Measurements from ENCODE around the gene RPP21.
A peak's percentile ranks its signal among the peaks of the same experiment; 100 is the strongest.

DNA sequence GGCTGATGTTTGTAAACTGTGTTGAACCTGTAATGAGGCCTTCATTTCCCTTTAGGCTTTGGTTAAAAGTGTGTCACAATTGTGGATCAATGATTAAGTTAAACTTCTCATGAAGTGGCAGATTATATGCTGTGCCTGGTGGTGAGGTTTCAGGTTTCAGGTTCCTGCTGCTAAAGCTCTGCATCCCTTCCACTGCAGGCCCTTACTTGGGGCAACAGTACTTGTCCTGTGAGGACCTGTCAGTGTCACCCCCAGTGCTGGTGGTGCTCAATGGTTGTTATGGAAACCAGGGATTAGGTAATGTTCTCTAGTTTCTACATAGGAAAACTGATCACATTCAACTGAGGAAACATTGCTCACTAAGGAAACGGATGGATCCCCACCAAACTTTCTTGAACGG is 18.5 kb downstream of the RPP21 start:
- no peak for TF ChIP-seq SP2 (tag by site-specific recombination; IDR thresholded peaks at IDR 0.05)
- no peak for TF ChIP-seq ZNF707 (tag by site-specific recombination; IDR thresholded peaks at IDR 0.05)
- TF ChIP-seq ZNF529 (tag by site-specific recombination; IDR thresholded peaks at IDR 0.05; ENCODE audit: insufficient replicate concordance) = no peak
- TF ChIP-seq, protein P1, sequence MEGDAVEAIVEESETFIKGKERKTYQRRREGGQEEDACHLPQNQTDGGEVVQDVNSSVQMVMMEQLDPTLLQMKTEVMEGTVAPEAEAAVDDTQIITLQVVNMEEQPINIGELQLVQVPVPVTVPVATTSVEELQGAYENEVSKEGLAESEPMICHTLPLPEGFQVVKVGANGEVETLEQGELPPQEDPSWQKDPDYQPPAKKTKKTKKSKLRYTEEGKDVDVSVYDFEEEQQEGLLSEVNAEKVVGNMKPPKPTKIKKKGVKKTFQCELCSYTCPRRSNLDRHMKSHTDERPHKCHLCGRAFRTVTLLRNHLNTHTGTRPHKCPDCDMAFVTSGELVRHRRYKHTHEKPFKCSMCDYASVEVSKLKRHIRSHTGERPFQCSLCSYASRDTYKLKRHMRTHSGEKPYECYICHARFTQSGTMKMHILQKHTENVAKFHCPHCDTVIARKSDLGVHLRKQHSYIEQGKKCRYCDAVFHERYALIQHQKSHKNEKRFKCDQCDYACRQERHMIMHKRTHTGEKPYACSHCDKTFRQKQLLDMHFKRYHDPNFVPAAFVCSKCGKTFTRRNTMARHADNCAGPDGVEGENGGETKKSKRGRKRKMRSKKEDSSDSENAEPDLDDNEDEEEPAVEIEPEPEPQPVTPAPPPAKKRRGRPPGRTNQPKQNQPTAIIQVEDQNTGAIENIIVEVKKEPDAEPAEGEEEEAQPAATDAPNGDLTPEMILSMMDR (tag by site-specific recombination; IDR thresholded peaks at IDR 0.05) = no peak
- TF ChIP-seq ZNF629 (tag by site-specific recombination; IDR thresholded peaks at IDR 0.05) = no peak
- TF ChIP-seq, protein P2, sequence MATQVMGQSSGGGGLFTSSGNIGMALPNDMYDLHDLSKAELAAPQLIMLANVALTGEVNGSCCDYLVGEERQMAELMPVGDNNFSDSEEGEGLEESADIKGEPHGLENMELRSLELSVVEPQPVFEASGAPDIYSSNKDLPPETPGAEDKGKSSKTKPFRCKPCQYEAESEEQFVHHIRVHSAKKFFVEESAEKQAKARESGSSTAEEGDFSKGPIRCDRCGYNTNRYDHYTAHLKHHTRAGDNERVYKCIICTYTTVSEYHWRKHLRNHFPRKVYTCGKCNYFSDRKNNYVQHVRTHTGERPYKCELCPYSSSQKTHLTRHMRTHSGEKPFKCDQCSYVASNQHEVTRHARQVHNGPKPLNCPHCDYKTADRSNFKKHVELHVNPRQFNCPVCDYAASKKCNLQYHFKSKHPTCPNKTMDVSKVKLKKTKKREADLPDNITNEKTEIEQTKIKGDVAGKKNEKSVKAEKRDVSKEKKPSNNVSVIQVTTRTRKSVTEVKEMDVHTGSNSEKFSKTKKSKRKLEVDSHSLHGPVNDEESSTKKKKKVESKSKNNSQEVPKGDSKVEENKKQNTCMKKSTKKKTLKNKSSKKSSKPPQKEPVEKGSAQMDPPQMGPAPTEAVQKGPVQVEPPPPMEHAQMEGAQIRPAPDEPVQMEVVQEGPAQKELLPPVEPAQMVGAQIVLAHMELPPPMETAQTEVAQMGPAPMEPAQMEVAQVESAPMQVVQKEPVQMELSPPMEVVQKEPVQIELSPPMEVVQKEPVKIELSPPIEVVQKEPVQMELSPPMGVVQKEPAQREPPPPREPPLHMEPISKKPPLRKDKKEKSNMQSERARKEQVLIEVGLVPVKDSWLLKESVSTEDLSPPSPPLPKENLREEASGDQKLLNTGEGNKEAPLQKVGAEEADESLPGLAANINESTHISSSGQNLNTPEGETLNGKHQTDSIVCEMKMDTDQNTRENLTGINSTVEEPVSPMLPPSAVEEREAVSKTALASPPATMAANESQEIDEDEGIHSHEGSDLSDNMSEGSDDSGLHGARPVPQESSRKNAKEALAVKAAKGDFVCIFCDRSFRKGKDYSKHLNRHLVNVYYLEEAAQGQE (tag by site-specific recombination; IDR thresholded peaks at IDR 0.05) = no peak
- TF ChIP-seq ZNF404 (tag by site-specific recombination; IDR thresholded peaks at IDR 0.05) = no peak
- peak; percentile 50 for TF ChIP-seq ZBTB17 (tag by site-specific recombination; IDR thresholded peaks at IDR 0.05)
- no peak for TF ChIP-seq MYNN (tag by site-specific recombination; IDR thresholded peaks at IDR 0.05; ENCODE audit: borderline replicate concordance)
- no peak for TF ChIP-seq ZNF521 (tag by site-specific recombination; IDR thresholded peaks at IDR 0.05)
